B cell (primary cell): ENCODE data around the gene MAML2. TPM values are rescaled to one million over a fixed set of nuclear protein-coding genes. Genes with fewer than 3 reads are reported as not detected.
A peak's percentile ranks its signal among the peaks of the same experiment; 100 is the strongest.

Experiments used
- ATAC-seq: fragments of 200-7000 bp; cut with Tn5 transposase; one replicate; pipeline ENCODE4 v1.10.0; 2021; ENCODE audit warnings: low read depth, mild to moderate bottlenecking, moderate number of reproducible peaks, moderate library complexity
- CTCF ChIA-PET: fragments of 350-600 bp; sonication (Branson Sonifier 250); formaldehyde crosslinking; loops from one replicate; lab custom pipeline; 2021; ENCODE audit warnings: antibody characterized with exemption, inconsistent platforms; lab: Charles Lee
- POLR2A ChIA-PET: fragments of 350-600 bp; sonication (Branson Sonifier 250); formaldehyde crosslinking; loops from one replicate; lab custom pipeline; 2021; ENCODE audit warnings: antibody characterized with exemption; lab: Charles Lee
- DNase-seq: peaks from one replicate; pipeline ENCODE4 v3.0.0; 2013
- H2AFZ ChIP-seq: 2 replicates; pipeline ENCODE4 v1.6.1; 2012; ENCODE audit warnings: mild to moderate bottlenecking, low read depth, low read length; ENCODE audit not compliant: insufficient read depth, poor library complexity, severe bottlenecking
- H3K27ac ChIP-seq, 2 donors: 1 replicate in 1 of 2; 2 replicates in 1 of 2; pipeline ENCODE4 v1.5.1; 2012 to 2013; ENCODE audit warnings: low read length in 2 of 2, mild to moderate bottlenecking in 2 of 2, moderate library complexity in 1 of 2
- H3K27me3 ChIP-seq, 4 experiments: fragments of 200-600 bp in 1 of 4; sonication (generic) in 1 of 4; replicated peaks in 1 of 4; 1 replicate in 2 of 4; 2 replicates in 2 of 4; pipeline versions ENCODE4 v1.6.1 to v1.7.0; 2013 to 2016; ENCODE audit warnings: low read length in 3 of 4, mild to moderate bottlenecking in 2 of 4, mixed read lengths in 1 of 4, moderate library complexity in 1 of 4; ENCODE audit not compliant: insufficient read depth in 4 of 4, control insufficient read depth in 3 of 4; ENCODE audit errors: control extremely low read depth in 1 of 4
- H3K36me3 ChIP-seq, 2 experiments: replicated peaks in 1 of 2; 1 replicate in 1 of 2; 2 replicates in 1 of 2; pipeline versions ENCODE4 v1.6.1 to v1.7.1; 2013; ENCODE audit warnings: low read length in 1 of 2; ENCODE audit not compliant: insufficient read depth in 2 of 2, control insufficient read depth in 1 of 2; ENCODE audit errors: control extremely low read depth in 1 of 2, extremely low read depth in 1 of 2
- H3K4me1 ChIP-seq, 2 donors: fragments of 200-600 bp in 1 of 2; sonication (generic) in 1 of 2; 1 replicate in 1 of 2; 2 replicates in 1 of 2; pipeline versions ENCODE4 v1.5.1 to v1.6.1; 2013 to 2017; ENCODE audit warnings: low read length in 2 of 2; ENCODE audit not compliant: control insufficient read depth in 2 of 2, insufficient read depth in 2 of 2
- H3K4me2 ChIP-seq: replicated peaks from 2 replicates; pipeline ENCODE3; 2012; ENCODE audit warnings: mild to moderate bottlenecking, low read depth, low read length; ENCODE audit not compliant: poor library complexity, severe bottlenecking
- H3K4me3 ChIP-seq, 5 experiments: fragments of 200-600 bp in 1 of 5; sonication (generic) in 1 of 5; 1 replicate in 3 of 5; 2 replicates in 2 of 5; pipeline versions ENCODE4 v1.5.1 to v1.7.0; 2011 to 2016; ENCODE audit warnings: low read length in 4 of 5, mild to moderate bottlenecking in 4 of 5, low read depth in 2 of 5, control low read depth in 1 of 5, moderate library complexity in 1 of 5; ENCODE audit not compliant: insufficient read depth in 1 of 5; ENCODE audit errors: control extremely low read depth in 1 of 5, extremely low read depth in 1 of 5
- H3K79me2 ChIP-seq: fragments of 200-600 bp; sonication (generic); one replicate; pipeline ENCODE4 v1.6.0; 2016; ENCODE audit warnings: low read length; ENCODE audit not compliant: control insufficient read depth, insufficient read depth
- H3K9ac ChIP-seq: fragments of 200-600 bp; sonication (generic); 2 replicates; pipeline ENCODE4 v1.6.1; 2017; ENCODE audit warnings: mild to moderate bottlenecking, low read length, moderate library complexity
- H3K9me3 ChIP-seq, 3 donors: one replicate each; pipeline versions ENCODE4 v1.6.1 to v1.7.1; 2013; ENCODE audit warnings: low read length in 2 of 3; ENCODE audit not compliant: control insufficient read depth in 2 of 3, insufficient read depth in 1 of 3; ENCODE audit errors: control extremely low read depth in 1 of 3
- H4K20me1 ChIP-seq: 2 replicates; pipeline ENCODE4 v1.6.0; 2012; ENCODE audit warnings: mild to moderate bottlenecking, low read length; ENCODE audit not compliant: insufficient read depth, control insufficient read depth, poor library complexity, severe bottlenecking
- H3K27ac Mint-ChIP-seq: one replicate; pipeline ENCODE4 v1.8.0; 2021; ENCODE audit warnings: mixed read lengths
- H3K27me3 Mint-ChIP-seq: one replicate; pipeline ENCODE4 v1.8.0; 2021; ENCODE audit warnings: mixed read lengths
- H3K4me1 Mint-ChIP-seq: one replicate; pipeline ENCODE4 v1.8.0; 2021; ENCODE audit warnings: mixed read lengths
- H3K4me3 Mint-ChIP-seq: one replicate; pipeline ENCODE4 v1.8.0; 2021; ENCODE audit warnings: mixed read lengths
- H3K9me3 Mint-ChIP-seq: one replicate; pipeline ENCODE4 v1.8.0; 2022; ENCODE audit warnings: mixed read lengths; ENCODE audit not compliant: insufficient read depth
- CTCF ChIP-seq: fragments of 200-600 bp; IDR thresholded peaks from one replicate; pipeline ENCODE4 v1.8.0; 2022; ENCODE audit warnings: antibody characterized with exemption, mild to moderate bottlenecking
- EZH2 ChIP-seq: IDR thresholded peaks from 2 replicates; pipeline ENCODE4 v1.6.1; 2012; ENCODE audit warnings: borderline replicate concordance, low read depth, mild to moderate bottlenecking, moderate library complexity, low read length; ENCODE audit not compliant: insufficient read depth, poor library complexity, severe bottlenecking
- WGBS: methylation state at CpG from one replicate; pipeline ENCODE4 v1.1.5; 2013; ENCODE audit warnings: missing lambda C conversion rate; ENCODE audit not compliant: insufficient coverage; 5-methylcytosine and 5-hydroxymethylcytosine counted together
- intact Hi-C: fragments of 100-400 bp; cut with micrococcal nuclease; formaldehyde crosslinking; loops from one replicate; pipeline ENCODE4 v1.10.0; 2022
- polyA plus RNA-seq: library from polyadenylated mRNA; depleted of rRNA; stranded (reverse); fragments of >200 nt; gene quantifications from 2 replicates; pipeline ENCODE4 v1.2.3, GENCODE V29; 2012
- total RNA-seq, 2 donors: library from RNA; stranded (reverse); fragments of 120-200 nt in 1 of 2; gene quantifications; 1 replicate in 1 of 2; 2 replicates in 1 of 2; pipeline versions ENCODE4 v1.2.3 to v1.2.4, GENCODE V29; 2013 to 2022

Gene MAML2
- total and polyA plus RNA-seq, 2 donors (not counting 1 experiment from before 2014, with no cell fraction given), result 10.7 to 26.4 TPM

- WGBS, result 80% methylated on average over 2 of the region's 4 CpGs
- Mint-ChIP-seq H3K9me3 (no peaks in the 10 kb centered on the region), H3K27me3 (no peaks in the 10 kb centered on the region), H3K4me1 (peaks cover 81% of the 10 kb centered on the region), H3K4me3 (peak overlapping the region; percentile 29), H3K27ac (peak overlapping the region; percentile 61)
- intact Hi-C loops, result loop anchor here (2.0 kb wide), 1 partner anchor 21 kb away; no protein-coding TSS in a partner anchor
- Histone ChIP-seq H3K4me1 (peaks cover 49 to 66% of the 10 kb centered on the region in 2 donors), H4K20me1 (no peaks in the 10 kb centered on the region), H3K27me3 (no peaks in the 10 kb centered on the region), H3K4me3 (peak overlapping the region in 1 of 5 experiments; percentile 15), H3K4me2 (peak overlapping the region; percentile 43), H3K27ac (peak overlapping the region in 1 of 2 donors; percentile 28), H3K36me3 (no peaks in the 10 kb centered on the region), H2AFZ (no peak overlapping the region), H3K79me2 (peaks cover 60% of the 10 kb centered on the region), H3K9ac (peak overlapping the region; percentile 12), H3K9me3 (no peaks in the 10 kb centered on the region)
- POLR2A ChIA-PET, result interaction anchor here (1.8 kb wide), 1 partner anchor 22 kb away, joined by 4 read pairs; no protein-coding TSS in a partner anchor
- no peak for TF ChIP-seq CTCF
- no peak for TF ChIP-seq EZH2
- ATAC-seq, result no peak
- CTCF ChIA-PET, result interaction anchor here (0.5 to 2.4 kb wide), 6 partner anchors 12 to 149 kb away, joined by 3 to 18 read pairs (median 3); partner anchors contain the start of gene MAML2
- no peak for DNase-seq
These were observed 149.1 kb downstream of the MAML2 start for GRCh38 chr11:96193745-96194443.

- no peak overlapping the region for H3K4me2 ChIP-seq
- Mint-ChIP-seq H3K4me3 (no peak overlapping the region), H3K27ac (no peak overlapping the region), H3K9me3 (no peaks in the 10 kb centered on the region), H3K4me1 (peaks cover 80% of the 10 kb centered on the region), H3K27me3 (no peaks in the 10 kb centered on the region)
- H4K20me1 ChIP-seq, result no peaks in the 10 kb centered on the region
- intact Hi-C loops, result no loop called here
- H3K27ac ChIP-seq, result no peak overlapping the region
- ATAC-seq (no peak), DNase-seq (no peak)
- TF ChIP-seq CTCF, result no peak
- no peak for TF ChIP-seq EZH2
- no peak overlapping the region for H3K9ac ChIP-seq
- no peaks in the 10 kb centered on the region for H3K27me3 ChIP-seq
- H2AFZ ChIP-seq, result no peak overlapping the region
- WGBS, result 100% methylated on average over 2 of the region's 4 CpGs
- no peaks in the 10 kb centered on the region for H3K9me3 ChIP-seq
- H3K79me2 ChIP-seq, result peaks cover 49% of the 10 kb centered on the region
- peaks cover 39 to 59% of the 10 kb centered on the region in 2 donors for H3K4me1 ChIP-seq
- ChIA-PET POLR2A (no interaction called here), CTCF (interaction anchor here (0.7 to 1.2 kb wide), 2 partner anchors 51 to 152 kb away, joined by 3 to 4 read pairs; partner anchors contain the start of gene MAML2)
- H3K4me3 ChIP-seq, result no peak overlapping the region
- no peaks in the 10 kb centered on the region for H3K36me3 ChIP-seq
These were observed 151.2 kb downstream of the MAML2 start for GRCh38 chr11:96191752-96192151.
